ENCODE measurements around the gene PPP6R3.
"Not testable (repeated sequence)": the region's sequence is repeated elsewhere in the genome, so short reads cannot be mapped to it uniquely, and the experiment has no call there.

Gene PPP6R3

DNA sequence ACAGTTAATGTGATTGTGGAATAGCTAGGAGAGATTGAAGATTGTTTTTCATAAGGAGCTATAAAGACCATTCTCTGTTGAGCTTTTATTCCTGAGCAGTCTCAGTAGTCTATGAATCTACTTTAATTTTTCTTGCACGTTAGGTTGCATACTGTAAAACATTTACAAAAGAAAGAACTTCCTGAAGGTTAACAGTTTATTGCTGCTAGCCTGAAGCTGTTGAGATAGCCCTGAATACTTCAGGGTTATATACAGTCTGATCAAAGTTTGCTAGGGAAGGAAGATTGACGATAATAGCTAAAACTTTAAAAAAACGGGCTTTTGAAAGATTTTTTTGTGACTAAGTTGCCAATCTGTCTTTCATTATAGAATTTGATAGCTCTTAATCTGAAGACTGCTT, 64.8 kb downstream of the PPP6R3 start:
- no peak for DNase-seq (ENCODE audit: low read depth in 3 of 3)

GRCh38 chr11:68525930-68526329, 65.4 kb downstream of the PPP6R3 start:
- DNase-seq (ENCODE audit: low read depth in 3 of 3) = no peak

DNA sequence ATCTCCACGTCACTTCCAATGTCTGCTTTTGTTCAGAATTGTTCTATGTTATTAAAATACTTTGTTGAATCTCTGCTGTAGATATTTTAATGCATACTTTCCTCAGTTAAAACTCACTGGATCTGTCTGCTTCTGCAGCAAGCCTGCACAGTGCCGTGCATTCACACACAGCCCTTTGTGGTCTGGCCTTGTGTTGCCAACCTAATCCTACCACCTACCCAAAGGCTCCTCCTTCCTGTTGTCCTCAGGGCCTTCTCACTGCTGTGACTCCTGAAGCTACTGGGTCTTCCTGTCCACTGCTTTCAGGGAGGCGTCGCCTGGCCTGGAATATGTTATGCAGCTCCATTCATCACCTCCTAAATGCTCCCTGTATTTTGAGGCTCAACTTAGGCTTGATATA, 67.0 kb downstream of the PPP6R3 start:
- DNase-seq (ENCODE audit: low read depth in 3 of 3) = no peak

- DNase-seq (ENCODE audit: low read depth in 3 of 3) = no peak
These were observed 68.1 kb downstream of the PPP6R3 start for GRCh38 chr11:68528630-68529029.

DNA sequence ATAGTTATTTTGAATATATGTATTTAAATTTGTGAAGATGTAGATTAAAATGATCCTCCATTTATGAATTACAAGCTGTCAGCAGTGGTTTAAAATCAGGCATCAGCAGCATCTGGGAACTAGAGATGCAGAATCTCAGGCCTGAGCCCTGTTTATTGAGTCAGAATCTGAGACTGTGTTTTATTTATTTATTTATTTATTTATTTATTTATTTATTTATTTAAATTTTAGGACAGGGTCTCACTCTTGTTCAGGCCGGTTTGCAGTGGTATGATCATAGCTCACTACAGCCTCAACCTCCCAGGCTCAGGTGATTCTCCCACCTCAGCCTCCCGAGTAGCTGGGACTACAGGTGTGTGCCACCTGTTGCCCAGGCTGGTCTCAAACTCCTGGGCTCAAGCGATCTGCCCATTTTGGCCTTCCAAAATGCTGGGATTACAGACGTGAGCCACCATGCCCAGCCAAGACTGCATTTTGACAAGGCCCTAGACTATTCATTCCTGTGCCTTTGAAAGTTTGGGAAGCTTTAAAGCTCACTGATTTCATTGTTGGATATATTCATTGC, 70.7 kb downstream of the PPP6R3 start:
- no peak for DNase-seq (ENCODE audit: low read depth in 3 of 3)

GRCh38 chr11:68532727-68533369, 72.3 kb downstream of the PPP6R3 start:
- no peak for DNase-seq (ENCODE audit: low read depth in 3 of 3)

DNA sequence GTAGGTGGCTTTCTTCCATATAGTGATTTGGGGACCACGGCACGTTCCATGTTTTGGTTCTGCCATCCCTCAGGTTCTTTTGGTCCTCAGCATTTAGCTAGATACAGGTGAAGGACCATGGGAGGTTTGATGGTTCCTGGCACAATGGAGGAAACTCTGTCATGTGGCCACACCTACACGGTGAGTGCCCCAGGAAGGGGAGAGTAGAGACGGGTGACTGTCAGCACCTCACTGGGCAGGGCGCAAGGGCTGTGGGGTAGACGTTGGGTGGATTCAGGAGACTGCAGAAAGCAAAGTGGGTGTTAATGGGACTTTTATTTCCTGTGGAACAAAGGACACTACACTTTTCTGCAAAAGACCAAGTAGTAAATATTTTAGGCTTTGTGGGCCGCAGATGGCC, 73.4 kb downstream of the PPP6R3 start:
- no peak for DNase-seq (ENCODE audit: low read depth in 3 of 3)

GRCh38 chr11:68535098-68535497, 74.5 kb downstream of the PPP6R3 start:
- DNase-seq (ENCODE audit: low read depth in 3 of 3) = no peak

- DNase-seq (ENCODE audit: low read depth in 3 of 3) = no peak
These were observed 76.2 kb downstream of the PPP6R3 start for GRCh38 chr11:68536706-68537105.

GRCh38 chr11:68538025-68538424, 77.5 kb downstream of the PPP6R3 start:
- DNase-seq (ENCODE audit: low read depth in 3 of 3) = no peak

GRCh38 chr11:68539395-68539794, 78.8 kb downstream of the PPP6R3 start:
- DNase-seq (ENCODE audit: low read depth in 3 of 3) = no peak

DNA sequence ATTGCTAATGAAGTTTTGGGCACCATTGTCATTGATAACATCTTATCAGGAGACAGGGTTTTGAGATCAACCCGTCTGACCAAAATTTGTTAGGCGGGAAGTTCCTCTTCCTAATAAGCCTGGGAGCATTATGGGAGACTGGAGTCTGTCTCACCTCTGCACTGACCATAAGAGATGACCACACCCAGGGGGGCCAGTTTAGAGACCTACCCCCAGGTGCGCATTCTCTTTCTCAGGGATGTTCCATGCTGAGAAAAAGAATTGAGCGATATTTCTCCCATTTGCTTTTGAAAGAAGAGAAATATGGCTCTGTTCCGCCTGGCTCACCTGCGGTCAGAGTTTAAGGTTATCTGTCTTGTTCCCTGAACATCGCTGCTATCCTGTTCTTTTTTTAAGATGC, 80.0 kb downstream of the PPP6R3 start:
- not testable (repeated sequence) for DNase-seq (ENCODE audit: low read depth in 3 of 3)

- DNase-seq (ENCODE audit: low read depth in 3 of 3) = no peak
These were observed 80.6 kb downstream of the PPP6R3 start for GRCh38 chr11:68541116-68541515.

- no peak for DNase-seq (ENCODE audit: low read depth in 3 of 3)
These were observed 81.4 kb downstream of the PPP6R3 start for GRCh38 chr11:68541991-68542390.

GRCh38 chr11:68542617-68543016, 82.1 kb downstream of the PPP6R3 start:
- no peak for DNase-seq (ENCODE audit: low read depth in 3 of 3)

GRCh38 chr11:68543594-68543993, 83.0 kb downstream of the PPP6R3 start:
- DNase-seq (ENCODE audit: low read depth in 3 of 3) = no peak

DNA sequence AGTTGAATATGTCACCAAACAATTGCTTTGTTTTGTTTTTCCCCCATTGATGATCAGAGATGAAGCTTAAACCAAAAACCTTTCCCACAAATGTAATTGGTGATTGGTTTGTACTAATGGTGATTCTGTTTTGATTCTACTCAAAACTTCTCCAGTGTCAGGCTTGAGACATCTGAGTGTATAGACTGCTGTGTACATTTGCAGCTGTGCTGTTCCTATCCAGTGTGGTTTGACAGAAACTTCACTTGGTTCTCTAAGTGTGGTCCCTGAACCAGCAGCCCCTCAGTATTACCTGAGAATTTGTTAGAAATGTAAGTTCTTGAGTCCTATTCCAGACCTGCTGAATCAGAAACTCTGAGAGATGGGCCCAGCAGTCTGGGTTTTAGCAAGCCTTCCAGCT, 84.8 kb downstream of the PPP6R3 start:
- no peak for DNase-seq (ENCODE audit: low read depth in 3 of 3)

DNA sequence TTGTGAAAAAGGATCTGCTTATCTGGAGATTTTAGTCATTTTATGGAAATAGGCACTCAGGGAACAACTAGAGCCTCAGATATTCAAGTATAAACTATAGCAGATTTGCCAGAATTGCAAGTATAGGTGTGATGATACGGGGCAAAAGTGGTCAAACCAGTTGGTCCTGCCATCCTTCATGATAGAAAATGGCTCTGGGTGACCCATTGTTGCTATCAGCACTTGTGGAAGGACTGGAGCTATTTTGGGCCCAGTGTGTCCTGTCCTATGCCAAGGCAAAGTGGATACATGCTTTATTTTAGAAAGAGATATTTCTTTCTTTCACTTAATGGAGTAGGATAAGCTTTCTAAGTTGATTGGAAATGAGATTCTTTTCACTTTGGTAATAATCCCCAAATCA, 85.2 kb downstream of the PPP6R3 start:
- DNase-seq (ENCODE audit: low read depth in 3 of 3) = no peak

- DNase-seq (ENCODE audit: low read depth in 3 of 3) = no peak
These were observed 86.0 kb downstream of the PPP6R3 start for GRCh38 chr11:68546555-68546954.

- no peak for DNase-seq (ENCODE audit: low read depth in 3 of 3)
These were observed 89.4 kb downstream of the PPP6R3 start for GRCh38 chr11:68549789-68550484.

GRCh38 chr11:68550485-68550817, 89.9 kb downstream of the PPP6R3 start:
- DNase-seq (ENCODE audit: low read depth in 3 of 3) = peak in 1 of 3 experiments; percentile 32

DNA sequence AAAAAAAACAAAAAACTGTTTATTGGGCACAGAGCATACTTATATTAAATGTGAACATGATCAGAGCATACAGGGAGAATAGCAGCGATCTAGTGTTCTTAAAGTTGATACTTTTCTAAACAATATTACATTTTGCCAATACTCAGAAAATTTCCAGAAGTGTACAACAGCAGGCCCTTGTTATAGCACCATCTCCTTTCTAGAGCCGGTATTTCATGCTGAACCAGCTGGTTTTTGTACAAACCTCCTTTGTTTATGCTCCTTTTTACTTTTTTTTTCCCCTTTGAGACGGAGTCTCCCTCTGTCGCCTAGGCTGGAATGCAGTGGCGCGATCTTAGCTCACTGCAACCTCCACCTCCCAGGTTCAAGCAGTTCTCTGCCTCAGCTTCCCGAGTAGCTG, 90.7 kb downstream of the PPP6R3 start:
- DNase-seq (ENCODE audit: low read depth in 3 of 3) = no peak

DNA sequence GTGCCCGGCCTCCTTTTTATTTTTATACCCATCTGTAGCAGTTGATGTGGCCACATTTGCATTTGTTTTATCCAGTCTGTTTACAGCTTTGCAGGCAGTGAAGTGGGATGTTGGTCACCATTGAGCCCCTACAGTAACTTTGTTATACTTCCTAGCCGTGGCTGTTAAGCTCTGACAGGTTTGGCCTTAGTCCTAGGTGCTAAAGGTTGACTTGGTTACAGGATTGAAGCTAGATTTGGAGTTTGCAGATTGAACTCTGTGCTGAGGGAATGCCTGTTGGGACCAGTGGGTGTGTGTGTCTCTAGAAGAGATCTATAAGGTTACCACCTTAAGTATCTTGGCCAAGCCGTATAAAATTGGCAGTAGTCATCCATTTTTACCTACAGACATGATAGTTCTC, 91.2 kb downstream of the PPP6R3 start:
- no peak for DNase-seq (ENCODE audit: low read depth in 3 of 3)

DNA sequence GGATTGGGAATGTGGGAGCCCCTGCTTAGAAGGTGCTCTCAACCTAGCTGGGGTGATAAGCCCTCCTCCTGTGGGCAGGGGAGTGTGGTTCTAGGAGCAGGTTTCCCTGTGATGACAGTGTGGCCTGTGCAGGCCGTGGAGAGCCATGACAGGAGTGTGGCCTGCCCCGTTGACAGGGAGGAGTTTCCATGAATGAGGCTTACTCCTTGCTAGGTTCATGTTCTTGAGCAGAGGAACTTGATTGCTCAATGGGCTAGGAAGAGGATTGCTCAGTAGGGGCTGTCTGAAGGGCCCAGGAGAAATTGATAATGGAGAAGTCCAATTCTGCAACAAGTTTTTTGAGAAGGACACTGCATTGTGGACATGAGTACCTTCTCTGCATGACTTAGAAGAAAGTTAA, 92.0 kb downstream of the PPP6R3 start:
- no peak for DNase-seq (ENCODE audit: low read depth in 3 of 3)
